Right ventricle myocardium superior (tissue), 1 donor: ENCODE measurements around the gene SNRPB2. TPM values are rescaled to one million over a fixed set of nuclear protein-coding genes. Genes with fewer than 3 reads are reported as not detected.

Source experiments
- ATAC-seq: fragments of 200-7000 bp; cut with Tn5 transposase; one replicate; pipeline ENCODE4 v1.9.1; 2020; ENCODE audit warnings: mild to moderate bottlenecking; ENCODE audit not compliant: poor library complexity
- DNase-seq: peaks from one replicate; pipeline ENCODE4 v3.0.0-alpha.2; 2020
- intact Hi-C: fragments of 100-400 bp; cut with DNase I; formaldehyde crosslinking; loops from one replicate; pipeline ENCODE4 v1.11.2; 2022
- total RNA-seq: library from RNA; stranded (reverse); fragmentation: NEBNext Ultra II Directional; extraction: Animal tissue kit (Norgen Biotek cat#: 25700); gene quantifications from one replicate; pipeline ENCODE4 v1.2.1, GENCODE V29; 2021
- donor health status: DM: no; HTN: yes; CAD: no; lungs with severe emphysema.

The SNRPB2 gene
- total RNA-seq, 1 donor from 2014 or later: 28.5 TPM

GRCh38 chr20:16714751-16715150 lies 15.1 kb upstream of the SNRPB2 start:
- DNase-seq (no peak), ATAC-seq (peak; percentile 68)
- intact Hi-C loops: no loop called here

DNA sequence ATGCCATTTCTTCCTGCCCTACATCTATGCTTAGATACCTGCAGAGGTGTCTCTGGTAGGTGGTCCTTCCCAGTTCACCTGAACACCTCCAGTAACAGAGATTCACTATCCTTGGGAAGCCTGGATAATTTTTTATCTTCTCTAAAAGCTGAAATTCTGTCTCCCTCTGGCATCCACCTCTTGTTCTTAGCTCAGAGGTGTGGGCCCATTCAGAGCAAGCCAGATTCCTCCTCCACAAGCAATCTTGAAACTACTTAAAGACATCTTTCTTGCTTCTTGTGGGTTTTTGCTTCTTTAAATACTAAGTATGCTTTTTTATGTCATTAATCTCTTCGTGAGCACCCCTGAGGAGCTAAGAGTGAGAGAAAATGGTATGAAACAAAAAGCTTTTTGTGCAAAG lies 10.4 kb upstream of the SNRPB2 start:
- ATAC-seq (no peak), DNase-seq (no peak)
- intact Hi-C loops: no loop called here

GRCh38 chr20:16729080-16729479 lies 746 bp upstream of the SNRPB2 start:
- DNase-seq (no peak), ATAC-seq (no peak)
- intact Hi-C loops: no loop called here

GRCh38 chr20:16732506-16733152 lies 2.8 kb downstream of the SNRPB2 start:
- ATAC-seq: no peak
- intact Hi-C loops: loop anchor here (5.0 kb wide), 1 partner anchor 160 kb away; the partner anchor contains the start of gene KIF16B
- no peak for DNase-seq

- ATAC-seq: no peak
Measured at GRCh38 chr20:16740365-16741072, 10.7 kb downstream of the SNRPB2 start.

DNA sequence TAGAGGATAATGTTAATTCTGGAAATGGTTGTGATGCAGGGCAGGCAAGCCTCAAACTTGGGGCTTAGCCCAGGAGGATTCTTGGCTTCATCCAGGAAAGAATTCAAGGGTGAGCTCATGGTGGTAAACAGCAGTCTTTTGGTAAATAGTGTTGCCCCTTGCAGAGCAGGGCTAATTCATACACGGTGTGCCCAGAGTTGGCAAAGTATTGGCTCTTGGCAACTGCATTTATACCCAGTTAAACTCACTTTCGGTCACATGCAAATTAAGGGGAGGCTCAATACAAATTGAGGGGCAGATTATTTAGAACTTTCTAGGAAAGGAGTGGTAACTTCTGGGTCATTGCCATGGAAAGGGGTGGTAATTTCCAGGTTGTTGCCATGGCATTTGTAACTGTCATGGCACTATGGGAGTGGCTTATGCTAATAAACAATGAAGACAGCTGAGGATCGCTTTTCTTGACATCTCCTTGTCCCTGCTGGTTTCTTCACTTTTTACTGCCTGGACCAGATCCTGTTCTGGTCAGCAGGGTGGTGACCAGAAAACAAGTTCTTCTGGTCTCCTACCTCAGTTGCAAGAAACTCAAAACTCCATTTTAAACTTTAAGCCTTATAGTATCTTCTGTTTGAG lies 14.5 kb downstream of the SNRPB2 start:
- DNase-seq (no peak), ATAC-seq (no peak)
- intact Hi-C loops: no loop called here

More at GRCh38 chr20:16740365-16741072, 10.7 kb downstream of the SNRPB2 start:
- no peak for DNase-seq
- intact Hi-C loops: no loop called here

DNA sequence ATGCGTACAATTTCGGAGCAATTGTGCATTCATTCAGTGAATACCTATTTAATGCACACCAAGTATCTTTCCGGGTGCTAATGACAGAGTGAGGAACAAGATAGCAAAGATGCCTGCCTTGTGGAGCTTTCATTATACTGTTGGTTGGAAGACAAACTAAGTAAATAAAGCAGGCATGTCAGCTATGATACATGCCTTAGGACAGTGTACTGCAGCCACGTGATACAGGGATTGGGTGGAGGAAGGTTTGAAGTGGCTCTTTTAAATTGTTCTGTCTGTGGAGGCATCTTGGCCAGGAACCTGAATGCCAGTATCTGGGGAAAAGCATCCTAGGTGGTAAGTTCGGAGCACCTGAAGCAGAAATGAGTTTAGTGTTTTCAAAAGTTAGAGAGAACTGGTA lies 15.4 kb downstream of the SNRPB2 start:
- ATAC-seq: no peak
- intact Hi-C loops: no loop called here

GRCh38 chr20:16747291-16747811 lies 17.5 kb downstream of the SNRPB2 start:
- DNase-seq (no peak), ATAC-seq (no peak)
- intact Hi-C loops: no loop called here

More for the DNA sequence above, 15.4 kb downstream of the SNRPB2 start:
- no peak for DNase-seq

DNA sequence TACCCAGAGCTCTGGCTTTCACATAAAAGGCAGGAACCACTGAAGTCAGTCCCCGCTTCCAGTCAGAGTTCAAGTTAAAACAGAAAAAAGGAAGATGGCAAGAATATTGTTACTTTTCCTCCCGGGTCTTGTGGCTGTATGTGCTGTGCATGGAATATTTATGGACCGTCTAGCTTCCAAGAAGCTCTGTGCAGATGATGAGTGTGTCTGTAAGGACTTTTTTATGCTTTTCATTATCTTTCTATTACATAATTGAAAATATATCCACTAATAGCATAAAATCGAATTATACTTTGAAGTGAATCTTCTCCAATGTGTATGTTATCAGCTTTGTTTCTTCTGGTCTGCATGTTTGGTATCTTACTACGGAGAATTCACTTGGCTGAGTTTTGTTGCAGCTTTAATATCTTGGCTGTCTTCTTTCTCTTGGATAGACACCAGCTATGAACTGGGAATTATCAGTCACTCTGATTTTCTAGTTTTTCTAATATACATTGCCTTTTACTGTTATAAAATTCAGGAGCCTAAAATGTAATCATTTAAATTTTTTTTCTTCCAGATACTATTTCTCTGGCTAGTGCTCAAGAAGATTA lies 18.6 kb downstream of the SNRPB2 start, which contains the start of gene OTOR:
Gene OTOR (plus strand): TSS at position 51 of the 593 bp plus-strand sequence. CDS start 44 bp downstream, at position 95.
- ATAC-seq: no peak
- intact Hi-C loops: no loop called here

DNA sequence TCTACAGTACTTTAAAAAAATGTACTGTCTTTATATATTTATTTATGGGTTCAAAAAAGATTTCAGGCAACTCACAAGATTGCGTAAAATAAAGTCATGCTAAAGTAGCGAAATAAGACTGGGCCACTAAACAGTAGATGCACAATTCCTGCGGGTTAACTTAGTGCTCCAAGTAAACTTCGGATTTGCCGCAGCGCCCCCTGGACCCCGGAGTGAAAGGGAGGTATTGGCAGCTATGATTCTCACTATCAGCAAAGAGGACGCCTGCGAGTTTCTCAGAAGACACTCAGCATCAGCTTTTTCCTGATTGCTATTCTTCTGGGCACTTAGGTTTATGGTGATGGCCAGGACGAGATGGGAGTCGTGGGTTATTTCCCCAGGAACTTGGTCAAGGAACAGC lies 19.7 kb downstream of the SNRPB2 start:
- intact Hi-C loops: no loop called here
- no peak for DNase-seq
- no peak for ATAC-seq

More for the DNA sequence above, 18.6 kb downstream of the SNRPB2 start, which contains the start of gene OTOR:
- DNase-seq: no peak

GRCh38 chr20:16752082-16752481 lies 22.3 kb downstream of the SNRPB2 start:
- no peak for ATAC-seq
- intact Hi-C loops: no loop called here
- no peak for DNase-seq

GRCh38 chr20:16752901-16753300 lies 23.1 kb downstream of the SNRPB2 start:
- ATAC-seq (no peak), DNase-seq (no peak)
- intact Hi-C loops: no loop called here

GRCh38 chr20:16758454-16759180 lies 28.8 kb downstream of the SNRPB2 start:
- intact Hi-C loops: no loop called here
- DNase-seq (no peak), ATAC-seq (no peak)

GRCh38 chr20:16759181-16759563 lies 29.3 kb downstream of the SNRPB2 start:
- no peak for DNase-seq
- intact Hi-C loops: no loop called here
- no peak for ATAC-seq

GRCh38 chr20:16760431-16761304 lies 30.8 kb downstream of the SNRPB2 start:
- intact Hi-C loops: loop anchor here (10.0 kb wide), 1 partner anchor 246 kb away; no protein-coding TSS in a partner anchor
- DNase-seq (no peak), ATAC-seq (peak; percentile 43)

GRCh38 chr20:16761305-16761829 lies 31.5 kb downstream of the SNRPB2 start:
- intact Hi-C loops: loop anchor here (10.0 kb wide), 1 partner anchor 247 kb away; no protein-coding TSS in a partner anchor
- ATAC-seq: peak; percentile 84
- DNase-seq: no peak

GRCh38 chr20:16764560-16764959 lies 34.7 kb downstream of the SNRPB2 start:
- ATAC-seq (no peak), DNase-seq (no peak)
- intact Hi-C loops: loop anchor here (10.0 kb wide), 1 partner anchor 250 kb away; no protein-coding TSS in a partner anchor
